OCI-LY7 (cell line): ENCODE results near the gene ROM1. TPM values are rescaled to one million over a fixed set of nuclear protein-coding genes. Genes with fewer than 3 reads are reported as not detected.
"Not testable (repeated sequence)": the region's sequence is repeated elsewhere in the genome, so short reads cannot be mapped to it uniquely, and the experiment has no call there.

Experiments
- BruUV-seq: library from RNA; stranded (reverse); fragments of 400-500 nt; replicated peaks from 2 replicates; lab custom pipeline; 2021; lab: Mats Ljungman, UMichigan
- CTCF ChIA-PET: fragments of 300-600 bp; sonication (Branson Sonifier 250); formaldehyde crosslinking; loops from one replicate; lab custom pipeline; 2022; ENCODE audit warnings: antibody characterized with exemption; ENCODE audit not compliant: unreplicated experiment; lab: Charles Lee
- POLR2A ChIA-PET: fragments of 300-600 bp; sonication (Branson Sonifier 250); formaldehyde crosslinking; loops from one replicate; lab custom pipeline; 2022; ENCODE audit warnings: antibody characterized with exemption; lab: Charles Lee
- DNase-seq: peaks from one replicate; pipeline ENCODE4 v3.0.0-alpha.2; 2015; ENCODE audit warnings: low spot score
- H2AFZ ChIP-seq: fragments of 200-600 bp; sonication (generic), shearing (Covaris generic); 2 replicates; pipeline ENCODE4 v1.6.1; 2014; ENCODE audit warnings: mild to moderate bottlenecking, antibody characterized with exemption, low read length, moderate library complexity
- H3K27ac ChIP-seq: fragments of 200-600 bp; sonication (generic); 2 replicates; pipeline ENCODE4 v1.5.1; 2014; ENCODE audit warnings: mixed run types, low read depth, mild to moderate bottlenecking, moderate library complexity, low read length, inconsistent platforms; ENCODE audit not compliant: poor library complexity, severe bottlenecking
- H3K36me3 ChIP-seq: fragments of 200-600 bp; sonication (generic); 2 replicates; pipeline ENCODE4 v1.6.1; 2014; ENCODE audit warnings: mild to moderate bottlenecking, antibody characterized with exemption, low read length, moderate library complexity, mixed read lengths; ENCODE audit not compliant: insufficient read depth
- H3K4me1 ChIP-seq: fragments of 200-600 bp; sonication (generic); 2 replicates; pipeline ENCODE4 v1.5.1; 2014; ENCODE audit warnings: mild to moderate bottlenecking, low read length; ENCODE audit not compliant: insufficient read depth, poor library complexity, severe bottlenecking
- H3K4me2 ChIP-seq: fragments of 200-600 bp; sonication (generic); 2 replicates; pipeline ENCODE4 v1.6.1; 2014; ENCODE audit warnings: mild to moderate bottlenecking, low read length
- H3K4me3 ChIP-seq: fragments of 200-600 bp; sonication (generic); 2 replicates; pipeline ENCODE4 v1.5.1; 2014; ENCODE audit warnings: mild to moderate bottlenecking, low read depth, low read length; ENCODE audit not compliant: poor library complexity, severe bottlenecking
- H3K79me2 ChIP-seq: fragments of 200-600 bp; sonication (generic); 2 replicates; pipeline ENCODE4 v1.6.1; 2016; ENCODE audit warnings: low read depth, mild to moderate bottlenecking, low read length, moderate library complexity, mixed read lengths; ENCODE audit not compliant: insufficient read depth
- H3K9me2 ChIP-seq: fragments of 200-600 bp; sonication (generic); 2 replicates; pipeline ENCODE4 v1.6.1; 2016; ENCODE audit warnings: mild to moderate bottlenecking, low read length, mixed read lengths; ENCODE audit not compliant: insufficient read depth
- H3K9me3 ChIP-seq: fragments of 200-600 bp; sonication (generic); 2 replicates; pipeline ENCODE4 v1.6.1; 2014; ENCODE audit warnings: mild to moderate bottlenecking, mixed run types, low read length, mixed read lengths
- H4K20me1 ChIP-seq: fragments of 200-600 bp; sonication (generic); 2 replicates; pipeline ENCODE4 v1.6.1; 2014; ENCODE audit warnings: mild to moderate bottlenecking, antibody characterized with exemption, low read length, moderate library complexity, mixed read lengths; ENCODE audit not compliant: insufficient read depth
- CTCF ChIP-seq: fragments of 200-600 bp; sonication (generic); conservative IDR thresholded peaks from 2 replicates; pipeline ENCODE4 v1.5.1; 2014; ENCODE audit warnings: mild to moderate bottlenecking, antibody characterized with exemption, low read length, moderate library complexity, mixed read lengths
- EZH2phosphoT487 ChIP-seq: fragments of 200-600 bp; sonication (generic); IDR thresholded peaks from 2 replicates; pipeline ENCODE4 v1.6.1; 2018; ENCODE audit warnings: low read depth, borderline replicate concordance, mild to moderate bottlenecking, mixed run types, antibody characterized with exemption, low read length, moderate library complexity, mixed read lengths
- intact Hi-C: fragments of 100-400 bp; cut with micrococcal nuclease; formaldehyde crosslinking; loops from one replicate; pipeline ENCODE4 v1.10.0; 2022; ENCODE audit not compliant: unreplicated experiment
- total RNA-seq, 2 experiments: library from RNA; depleted of rRNA in 1 of 2; stranded (reverse); fragments of >200 nt in 1 of 2; shearing (Covaris generic) in 1 of 2; gene quantifications; 2 replicates each; pipeline ENCODE4 v1.2.3, GENCODE V29; 2014 to 2022

ROM1 gene
- total RNA-seq, 2 experiments from 2014 or later = 0.69 to 2.5 TPM

DNA sequence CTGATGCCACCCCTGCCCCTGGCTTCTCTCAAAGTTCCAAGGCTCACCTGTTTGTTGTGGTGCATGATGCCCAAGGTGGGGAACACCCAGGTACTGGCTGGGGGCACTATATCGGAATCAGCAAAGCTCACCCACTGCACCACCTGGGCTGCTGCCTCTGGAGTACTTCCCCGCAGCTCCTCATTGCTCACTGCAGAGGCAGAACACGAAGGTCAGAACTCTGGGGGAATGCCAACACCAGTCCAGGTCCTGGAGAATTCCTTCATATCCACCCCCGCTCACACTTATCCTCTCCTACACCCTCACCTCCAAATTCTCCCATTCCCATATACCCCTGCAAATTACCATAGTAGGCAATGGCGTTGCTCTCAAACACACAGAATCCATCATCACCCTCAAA is 41.6 kb upstream of the ROM1 start:
- Histone ChIP-seq H3K79me2 (peaks cover 70% of the 10 kb centered on the region), H3K36me3 (peaks cover 90% of the 10 kb centered on the region), H4K20me1 (peaks cover 25% of the 10 kb centered on the region), H3K4me1 (peaks cover 35% of the 10 kb centered on the region), H3K4me3 (peak overlapping the region; percentile 87), H3K4me2 (peak overlapping the region; percentile 96)
- POLR2A ChIA-PET, CTCF ChIA-PET, BruUV-seq, H3K27ac ChIP-seq, H2AFZ ChIP-seq, H3K9me3 ChIP-seq, DNase-seq, H3K9me2 ChIP-seq: not testable (repeated sequence)
- intact Hi-C loops = loop anchor here (5.0 kb wide), 1 partner anchor 311 kb away; the partner anchor contains the start of gene SLC3A2

DNA sequence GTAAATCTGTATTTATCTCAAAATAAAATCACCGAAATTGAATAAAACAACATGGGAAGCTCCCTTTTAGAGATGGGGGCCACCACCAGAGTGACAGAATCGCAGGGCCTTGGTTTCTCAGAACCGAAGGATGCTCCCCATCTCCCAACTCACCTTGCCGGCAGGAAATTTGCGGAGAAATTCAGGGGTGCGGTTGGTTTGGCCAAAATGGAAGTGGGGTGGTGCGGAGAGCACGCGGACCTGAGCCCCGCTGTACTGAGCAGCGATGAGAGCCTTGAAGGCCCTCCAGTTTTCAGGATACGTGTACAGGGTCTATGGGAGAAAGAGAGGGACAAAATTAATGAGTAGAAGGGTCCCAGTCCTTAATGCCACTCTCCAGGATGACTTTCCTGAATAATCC is 40.6 kb upstream of the ROM1 start:
- Histone ChIP-seq H3K36me3 (peaks cover 90% of the 10 kb centered on the region), H3K4me2 (peak overlapping the region; percentile 96), H3K27ac (peak overlapping the region; percentile 52), H4K20me1 (peaks cover 20% of the 10 kb centered on the region), H2AFZ (no peak overlapping the region), H3K79me2 (peaks cover 62% of the 10 kb centered on the region), H3K4me1 (peaks cover 35% of the 10 kb centered on the region), H3K9me2 (no peaks in the 10 kb centered on the region), H3K9me3 (no peaks in the 10 kb centered on the region), H3K4me3 (peak overlapping the region; percentile 87)
- ChIA-PET CTCF (no interaction called here), POLR2A (interaction anchor here (0.7 to 1.4 kb wide), 5 partner anchors 11 to 155 kb away, joined by 3 to 4 read pairs (median 3); partner anchors contain the start of genes HNRNPUL2 and TUT1)
- intact Hi-C loops = loop anchor here (5.0 kb wide), 1 partner anchor 310 kb away; the partner anchor contains the start of gene SLC3A2
- no peak for TF ChIP-seq EZH2phosphoT487
- no peak for TF ChIP-seq CTCF
- DNase-seq = no peak
- BruUV-seq = no TSS peak

GRCh38 chr11:62573006-62573591 is 40.0 kb upstream of the ROM1 start:
- POLR2A ChIA-PET = interaction anchor here (0.6 to 2.0 kb wide), 19 partner anchors 10 to 1318 kb away, joined by 3 to 35 read pairs (median 5); partner anchors contain the start of genes B3GAT3, C11orf98, CSKMT and HNRNPUL2
- Histone ChIP-seq H3K9me3 (no peaks in the 10 kb centered on the region), H4K20me1 (peaks cover 20% of the 10 kb centered on the region), H3K36me3 (peaks cover 90% of the 10 kb centered on the region), H3K79me2 (peaks cover 60% of the 10 kb centered on the region), H3K9me2 (no peaks in the 10 kb centered on the region), H3K4me1 (peaks cover 35% of the 10 kb centered on the region), H3K4me2 (peak overlapping the region; percentile 96), H3K4me3 (peak overlapping the region; percentile 87), H2AFZ (no peak overlapping the region), H3K27ac (peak overlapping the region; percentile 52)
- intact Hi-C loops = loop anchor here (5.0 kb wide), 1 partner anchor 309 kb away; the partner anchor contains the start of gene SLC3A2
- BruUV-seq = TSS peak; percentile 70
- DNase-seq = peak; percentile 51
- TF ChIP-seq CTCF (no peak), EZH2phosphoT487 (no peak)
- CTCF ChIA-PET = interaction anchor here (1.0 to 1.2 kb wide), 2 partner anchors 18 to 149 kb away, joined by 5 read pairs; partner anchors contain the start of gene TUT1
